GM12878 (cell line): ENCODE data around the gene DCTPP1. TPM values are rescaled to one million over a fixed set of nuclear protein-coding genes. Genes with fewer than 3 reads are reported as not detected.

Source experiments
- HDAC6 ChIP-seq: fragments of 200-600 bp; sonication (generic); IDR thresholded peaks from one replicate; pipeline ENCODE4 v1.8.0; 2017; ENCODE audit warnings: antibody characterized with exemption; ENCODE audit not compliant: unreplicated experiment
- KLF5 ChIP-seq: fragments of 450-650 bp; IDR thresholded peaks from 2 replicates; pipeline ENCODE4 v1.6.1; 2014; ENCODE audit warnings: mild to moderate bottlenecking; ENCODE audit not compliant: partially characterized antibody
- NFYA ChIP-seq: IDR thresholded peaks from 2 replicates; pipeline ENCODE4 v1.6.1; 2011; ENCODE audit warnings: low read depth, mild to moderate bottlenecking, low read length, improper control_type of control experiment, borderline replicate concordance
- NRF1 ChIP-seq: conservative IDR thresholded peaks from 2 replicates; pipeline ENCODE4 v1.6.1; 2011; ENCODE audit warnings: mild to moderate bottlenecking, low read depth, low read length, improper control_type of control experiment
- PAX5 ChIP-seq: IDR thresholded peaks from 2 replicates; pipeline ENCODE4 v1.6.1; 2011; ENCODE audit warnings: low read depth, low read length, borderline replicate concordance
- PAX8 ChIP-seq: fragments of 450-650 bp; IDR thresholded peaks from 2 replicates; pipeline ENCODE4 v1.6.1; 2017; ENCODE audit warnings: mild to moderate bottlenecking, moderate library complexity
- POLR2AphosphoS2 ChIP-seq: IDR thresholded peaks from 2 replicates; pipeline ENCODE4 v1.6.1; 2011; ENCODE audit warnings: low read depth, mild to moderate bottlenecking, low read length, improper control_type of control experiment, moderate library complexity
- RELA ChIP-seq: fragments of 450-650 bp; IDR thresholded peaks from 2 replicates; pipeline ENCODE4 v1.8.0; 2014; ENCODE audit warnings: borderline replicate concordance; ENCODE audit not compliant: partially characterized antibody
- STAT3 ChIP-seq: IDR thresholded peaks from 2 replicates; pipeline ENCODE4 v1.6.1; 2011; ENCODE audit warnings: low read depth, low read length, improper control_type of control experiment
- TBL1XR1 ChIP-seq: IDR thresholded peaks from 2 replicates; pipeline ENCODE4 v1.6.1; 2012; ENCODE audit warnings: low read depth, low read length, improper control_type of control experiment
- TCF12 ChIP-seq: IDR thresholded peaks from 2 replicates; pipeline ENCODE4 v1.6.1; 2011; ENCODE audit warnings: low read depth, mild to moderate bottlenecking, low read length
- polyA plus RNA-seq, 11 experiments: library from polyadenylated mRNA; depleted of rRNA in 4 of 11; unstranded in 6 of 11; stranded (reverse) in 5 of 11; fragments of >200 nt; fragmentation: Nextera tagmentation in 4 of 11; fragmentation: Illumina TruSeq in 1 of 11; extraction: Ambion mirVana in 4 of 11; extraction: Trizol in 1 of 11; gene quantifications; 1 replicate in 1 of 11; 2 replicates in 10 of 11; pipeline versions ENCODE4 v1.2.1 to v1.2.3, GENCODE V29; 2011 to 2016; ENCODE audit warnings: inconsistent platforms in 2 of 11, missing spikeins in 2 of 11, low read depth in 1 of 11
- total RNA-seq, 4 experiments: library from RNA; depleted of rRNA in 3 of 4; stranded (reverse); fragments of >200 nt in 3 of 4; fragmentation: Illumina TruSeq in 1 of 4; extraction: Trizol in 1 of 4; gene quantifications; 2 replicates each; pipeline versions ENCODE4 v1.2.1 to v1.2.3, GENCODE V29; 2013 to 2021
- TF ChIP-seq, protein P1 (sequence below): fragments of 450-650 bp; conservative IDR thresholded peaks from 2 replicates; pipeline ENCODE4 v1.6.1; 2017; ENCODE audit warnings: mild to moderate bottlenecking, moderate library complexity
- TF ChIP-seq, protein P2 (sequence below): fragments of 450-650 bp; IDR thresholded peaks from 2 replicates; pipeline ENCODE4 v1.6.1; 2018; ENCODE audit warnings: mild to moderate bottlenecking, low read depth, moderate library complexity; ENCODE audit not compliant: partially characterized antibody
- TF ChIP-seq, protein P3 (sequence below): fragments of 450-650 bp; IDR thresholded peaks from 2 replicates; pipeline ENCODE4 v1.6.1; 2017; ENCODE audit warnings: borderline replicate concordance
- TF ChIP-seq, protein P4 (sequence below), 3 experiments: IDR thresholded peaks in 2 of 3; conservative IDR thresholded peaks in 1 of 3; 2 replicates each; pipeline ENCODE4 v1.5.1; 2011; ENCODE audit warnings: low read depth in 3 of 3, low read length in 3 of 3, mild to moderate bottlenecking in 3 of 3, control low read depth in 2 of 3, moderate library complexity in 2 of 3, inconsistent platforms in 1 of 3, mixed read lengths in 1 of 3; ENCODE audit not compliant: control insufficient read depth in 2 of 3, insufficient read depth in 1 of 3; ENCODE audit errors: extremely low read depth in 1 of 3
- TF ChIP-seq, protein P5 (sequence below): fragments of 450-650 bp; IDR thresholded peaks from 2 replicates; pipeline ENCODE4 v1.6.1; 2017; ENCODE audit warnings: antibody characterized with exemption, mild to moderate bottlenecking, moderate library complexity

Gene DCTPP1
- total and polyA plus RNA-seq, 10 of the 15 experiments (the other 5 are each of a cell fraction or from before 2014, with no cell fraction given) = 72.1 to 266 (median 157) TPM

DNA sequence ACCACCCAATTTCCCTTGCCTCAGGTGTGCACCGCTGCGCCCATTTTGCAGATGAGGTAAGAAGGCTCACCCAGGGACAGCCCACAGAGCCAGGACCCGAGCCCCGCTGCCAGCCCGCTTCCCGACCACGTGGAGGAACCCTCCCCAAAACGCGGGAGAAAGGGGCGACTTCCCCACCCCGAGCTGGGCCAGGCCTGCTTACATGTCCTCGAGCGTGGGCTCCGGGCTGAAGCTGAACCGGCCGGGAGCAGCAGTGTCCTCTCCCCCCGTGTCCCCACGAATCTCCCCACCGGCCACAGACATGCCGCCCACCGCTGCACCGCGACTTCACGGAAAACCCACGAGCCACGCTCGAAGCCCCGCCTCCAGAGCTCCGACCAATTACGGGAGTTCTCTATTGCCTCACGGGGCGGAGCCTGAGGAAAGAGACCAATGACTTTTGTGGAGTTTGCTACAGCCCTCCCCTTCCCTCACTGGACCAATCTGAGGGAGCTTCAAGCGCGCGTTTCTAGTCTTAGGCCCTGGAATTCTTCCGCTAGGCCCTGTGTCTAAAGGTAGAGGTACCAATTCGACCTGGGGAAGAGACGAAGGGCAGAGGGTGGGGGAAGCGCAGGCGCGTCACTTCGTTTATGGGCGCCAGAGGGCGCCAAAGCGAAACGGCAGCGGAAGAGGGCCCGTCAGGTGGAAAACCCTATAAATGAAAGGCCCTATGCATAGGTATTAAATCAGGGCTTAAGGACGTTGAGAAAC lies at the start of gene DCTPP1 (continued):
- TF ChIP-seq PAX8 (no peak), POLR2AphosphoS2 (no peak), HDAC6 (no peak), PAX5 (no peak), TCF12 (0 out of 2 replicates have a peak, but pooled peaks have one; percentile 13), TBL1XR1 (no peak), KLF5 (peak; percentile 25), RELA (peak; percentile 18), NFYA (no peak), NRF1 (0 out of 2 replicates have a peak, but pooled peaks have one; percentile 32), STAT3 (no peak)
- TF ChIP-seq, protein P1, sequence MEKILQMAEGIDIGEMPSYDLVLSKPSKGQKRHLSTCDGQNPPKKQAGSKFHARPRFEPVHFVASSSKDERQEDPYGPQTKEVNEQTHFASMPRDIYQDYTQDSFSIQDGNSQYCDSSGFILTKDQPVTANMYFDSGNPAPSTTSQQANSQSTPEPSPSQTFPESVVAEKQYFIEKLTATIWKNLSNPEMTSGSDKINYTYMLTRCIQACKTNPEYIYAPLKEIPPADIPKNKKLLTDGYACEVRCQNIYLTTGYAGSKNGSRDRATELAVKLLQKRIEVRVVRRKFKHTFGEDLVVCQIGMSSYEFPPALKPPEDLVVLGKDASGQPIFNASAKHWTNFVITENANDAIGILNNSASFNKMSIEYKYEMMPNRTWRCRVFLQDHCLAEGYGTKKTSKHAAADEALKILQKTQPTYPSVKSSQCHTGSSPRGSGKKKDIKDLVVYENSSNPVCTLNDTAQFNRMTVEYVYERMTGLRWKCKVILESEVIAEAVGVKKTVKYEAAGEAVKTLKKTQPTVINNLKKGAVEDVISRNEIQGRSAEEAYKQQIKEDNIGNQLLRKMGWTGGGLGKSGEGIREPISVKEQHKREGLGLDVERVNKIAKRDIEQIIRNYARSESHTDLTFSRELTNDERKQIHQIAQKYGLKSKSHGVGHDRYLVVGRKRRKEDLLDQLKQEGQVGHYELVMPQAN = peak; percentile 94
- TF ChIP-seq, protein P2, sequence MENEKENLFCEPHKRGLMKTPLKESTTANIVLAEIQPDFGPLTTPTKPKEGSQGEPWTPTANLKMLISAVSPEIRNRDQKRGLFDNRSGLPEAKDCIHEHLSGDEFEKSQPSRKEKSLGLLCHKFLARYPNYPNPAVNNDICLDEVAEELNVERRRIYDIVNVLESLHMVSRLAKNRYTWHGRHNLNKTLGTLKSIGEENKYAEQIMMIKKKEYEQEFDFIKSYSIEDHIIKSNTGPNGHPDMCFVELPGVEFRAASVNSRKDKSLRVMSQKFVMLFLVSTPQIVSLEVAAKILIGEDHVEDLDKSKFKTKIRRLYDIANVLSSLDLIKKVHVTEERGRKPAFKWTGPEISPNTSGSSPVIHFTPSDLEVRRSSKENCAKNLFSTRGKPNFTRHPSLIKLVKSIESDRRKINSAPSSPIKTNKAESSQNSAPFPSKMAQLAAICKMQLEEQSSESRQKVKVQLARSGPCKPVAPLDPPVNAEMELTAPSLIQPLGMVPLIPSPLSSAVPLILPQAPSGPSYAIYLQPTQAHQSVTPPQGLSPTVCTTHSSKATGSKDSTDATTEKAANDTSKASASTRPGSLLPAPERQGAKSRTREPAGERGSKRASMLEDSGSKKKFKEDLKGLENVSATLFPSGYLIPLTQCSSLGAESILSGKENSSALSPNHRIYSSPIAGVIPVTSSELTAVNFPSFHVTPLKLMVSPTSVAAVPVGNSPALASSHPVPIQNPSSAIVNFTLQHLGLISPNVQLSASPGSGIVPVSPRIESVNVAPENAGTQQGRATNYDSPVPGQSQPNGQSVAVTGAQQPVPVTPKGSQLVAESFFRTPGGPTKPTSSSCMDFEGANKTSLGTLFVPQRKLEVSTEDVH = no peak
- TF ChIP-seq, protein P3, sequence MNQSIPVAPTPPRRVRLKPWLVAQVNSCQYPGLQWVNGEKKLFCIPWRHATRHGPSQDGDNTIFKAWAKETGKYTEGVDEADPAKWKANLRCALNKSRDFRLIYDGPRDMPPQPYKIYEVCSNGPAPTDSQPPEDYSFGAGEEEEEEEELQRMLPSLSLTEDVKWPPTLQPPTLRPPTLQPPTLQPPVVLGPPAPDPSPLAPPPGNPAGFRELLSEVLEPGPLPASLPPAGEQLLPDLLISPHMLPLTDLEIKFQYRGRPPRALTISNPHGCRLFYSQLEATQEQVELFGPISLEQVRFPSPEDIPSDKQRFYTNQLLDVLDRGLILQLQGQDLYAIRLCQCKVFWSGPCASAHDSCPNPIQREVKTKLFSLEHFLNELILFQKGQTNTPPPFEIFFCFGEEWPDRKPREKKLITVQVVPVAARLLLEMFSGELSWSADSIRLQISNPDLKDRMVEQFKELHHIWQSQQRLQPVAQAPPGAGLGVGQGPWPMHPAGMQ = no peak
- TF ChIP-seq, protein P4, sequence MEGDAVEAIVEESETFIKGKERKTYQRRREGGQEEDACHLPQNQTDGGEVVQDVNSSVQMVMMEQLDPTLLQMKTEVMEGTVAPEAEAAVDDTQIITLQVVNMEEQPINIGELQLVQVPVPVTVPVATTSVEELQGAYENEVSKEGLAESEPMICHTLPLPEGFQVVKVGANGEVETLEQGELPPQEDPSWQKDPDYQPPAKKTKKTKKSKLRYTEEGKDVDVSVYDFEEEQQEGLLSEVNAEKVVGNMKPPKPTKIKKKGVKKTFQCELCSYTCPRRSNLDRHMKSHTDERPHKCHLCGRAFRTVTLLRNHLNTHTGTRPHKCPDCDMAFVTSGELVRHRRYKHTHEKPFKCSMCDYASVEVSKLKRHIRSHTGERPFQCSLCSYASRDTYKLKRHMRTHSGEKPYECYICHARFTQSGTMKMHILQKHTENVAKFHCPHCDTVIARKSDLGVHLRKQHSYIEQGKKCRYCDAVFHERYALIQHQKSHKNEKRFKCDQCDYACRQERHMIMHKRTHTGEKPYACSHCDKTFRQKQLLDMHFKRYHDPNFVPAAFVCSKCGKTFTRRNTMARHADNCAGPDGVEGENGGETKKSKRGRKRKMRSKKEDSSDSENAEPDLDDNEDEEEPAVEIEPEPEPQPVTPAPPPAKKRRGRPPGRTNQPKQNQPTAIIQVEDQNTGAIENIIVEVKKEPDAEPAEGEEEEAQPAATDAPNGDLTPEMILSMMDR (IDR thresholded peaks at IDR 0.05 in 2 of 3, conservative IDR thresholded peaks at IDR 0.05 in 1 of 3; ENCODE audit: control insufficient read depth in 2 of 3, extremely low read depth in 1 of 3, insufficient read depth in 1 of 3, low read depth in 3 of 3, low read length in 3 of 3) = peak; percentile 85 to 92 (median 90)
- TF ChIP-seq, protein P5, sequence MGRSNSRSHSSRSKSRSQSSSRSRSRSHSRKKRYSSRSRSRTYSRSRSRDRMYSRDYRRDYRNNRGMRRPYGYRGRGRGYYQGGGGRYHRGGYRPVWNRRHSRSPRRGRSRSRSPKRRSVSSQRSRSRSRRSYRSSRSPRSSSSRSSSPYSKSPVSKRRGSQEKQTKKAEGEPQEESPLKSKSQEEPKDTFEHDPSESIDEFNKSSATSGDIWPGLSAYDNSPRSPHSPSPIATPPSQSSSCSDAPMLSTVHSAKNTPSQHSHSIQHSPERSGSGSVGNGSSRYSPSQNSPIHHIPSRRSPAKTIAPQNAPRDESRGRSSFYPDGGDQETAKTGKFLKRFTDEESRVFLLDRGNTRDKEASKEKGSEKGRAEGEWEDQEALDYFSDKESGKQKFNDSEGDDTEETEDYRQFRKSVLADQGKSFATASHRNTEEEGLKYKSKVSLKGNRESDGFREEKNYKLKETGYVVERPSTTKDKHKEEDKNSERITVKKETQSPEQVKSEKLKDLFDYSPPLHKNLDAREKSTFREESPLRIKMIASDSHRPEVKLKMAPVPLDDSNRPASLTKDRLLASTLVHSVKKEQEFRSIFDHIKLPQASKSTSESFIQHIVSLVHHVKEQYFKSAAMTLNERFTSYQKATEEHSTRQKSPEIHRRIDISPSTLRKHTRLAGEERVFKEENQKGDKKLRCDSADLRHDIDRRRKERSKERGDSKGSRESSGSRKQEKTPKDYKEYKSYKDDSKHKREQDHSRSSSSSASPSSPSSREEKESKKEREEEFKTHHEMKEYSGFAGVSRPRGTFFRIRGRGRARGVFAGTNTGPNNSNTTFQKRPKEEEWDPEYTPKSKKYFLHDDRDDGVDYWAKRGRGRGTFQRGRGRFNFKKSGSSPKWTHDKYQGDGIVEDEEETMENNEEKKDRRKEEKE = no peak
